Thoracic aorta (tissue), 2 donors: ENCODE results near the gene HPSE2. TPM values are rescaled to one million over a fixed set of nuclear protein-coding genes. Genes with fewer than 3 reads are reported as not detected.

ENCODE experiments used
- ATAC-seq: fragments of 150-250 bp; one replicate; pipeline ENCODE4 v1.8.0; 2017; ENCODE audit warnings: low read depth; ENCODE audit not compliant: insufficient number of reproducible peaks, low FRiP score
- DNase-seq: peaks from one replicate; pipeline ENCODE4 v3.0.0-alpha.2; 2020; ENCODE audit warnings: low spot score
- H3K27ac ChIP-seq, 2 donors: fragments of 200-600 bp; sonication (generic); 1 replicate in 1 of 2; 2 replicates in 1 of 2; pipeline ENCODE4 v1.5.1; 2016; ENCODE audit warnings: mild to moderate bottlenecking in 2 of 2, moderate library complexity in 2 of 2
- H3K27me3 ChIP-seq: fragments of 200-600 bp; sonication (generic); replicated peaks from 2 replicates; pipeline ENCODE4 v1.6.0; 2016; ENCODE audit warnings: mild to moderate bottlenecking; ENCODE audit not compliant: insufficient read depth
- H3K36me3 ChIP-seq: fragments of 200-600 bp; sonication (generic); one replicate; pipeline ENCODE4 v1.5.1; 2016
- H3K4me1 ChIP-seq, 2 donors: fragments of 200-600 bp; sonication (generic); 1 replicate in 1 of 2; 2 replicates in 1 of 2; pipeline versions ENCODE4 v1.5.1 to v1.6.0; 2016; ENCODE audit warnings: low read depth in 2 of 2, mild to moderate bottlenecking in 1 of 2; ENCODE audit not compliant: control insufficient read depth in 1 of 2
- H3K4me3 ChIP-seq: fragments of 200-600 bp; sonication (generic); 2 replicates; pipeline ENCODE4 v1.5.1; 2016; ENCODE audit warnings: mild to moderate bottlenecking
- H3K9me3 ChIP-seq: fragments of 200-600 bp; sonication (generic); 2 replicates; pipeline ENCODE4 v1.5.1; 2016
- total RNA-seq, 2 donors: library from RNA; depleted of rRNA; stranded (reverse); fragments of >200 nt; gene quantifications; one replicate each; pipeline versions ENCODE4 v1.1.0 to v1.2.3, GENCODE V29; 2016
- TF ChIP-seq, protein P1 (sequence below): fragments of 200-600 bp; sonication (generic); IDR thresholded peaks from one replicate; pipeline ENCODE4 v1.5.1; 2019; ENCODE audit warnings: antibody characterized with exemption

Gene HPSE2
- total RNA-seq, 2 donors from 2014 or later, result 1.1 to 1.8 TPM

- TF ChIP-seq, protein P1, sequence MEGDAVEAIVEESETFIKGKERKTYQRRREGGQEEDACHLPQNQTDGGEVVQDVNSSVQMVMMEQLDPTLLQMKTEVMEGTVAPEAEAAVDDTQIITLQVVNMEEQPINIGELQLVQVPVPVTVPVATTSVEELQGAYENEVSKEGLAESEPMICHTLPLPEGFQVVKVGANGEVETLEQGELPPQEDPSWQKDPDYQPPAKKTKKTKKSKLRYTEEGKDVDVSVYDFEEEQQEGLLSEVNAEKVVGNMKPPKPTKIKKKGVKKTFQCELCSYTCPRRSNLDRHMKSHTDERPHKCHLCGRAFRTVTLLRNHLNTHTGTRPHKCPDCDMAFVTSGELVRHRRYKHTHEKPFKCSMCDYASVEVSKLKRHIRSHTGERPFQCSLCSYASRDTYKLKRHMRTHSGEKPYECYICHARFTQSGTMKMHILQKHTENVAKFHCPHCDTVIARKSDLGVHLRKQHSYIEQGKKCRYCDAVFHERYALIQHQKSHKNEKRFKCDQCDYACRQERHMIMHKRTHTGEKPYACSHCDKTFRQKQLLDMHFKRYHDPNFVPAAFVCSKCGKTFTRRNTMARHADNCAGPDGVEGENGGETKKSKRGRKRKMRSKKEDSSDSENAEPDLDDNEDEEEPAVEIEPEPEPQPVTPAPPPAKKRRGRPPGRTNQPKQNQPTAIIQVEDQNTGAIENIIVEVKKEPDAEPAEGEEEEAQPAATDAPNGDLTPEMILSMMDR, result no peak
- H3K27ac ChIP-seq, result no peak overlapping the region
These were observed 310.0 kb downstream of the HPSE2 start for GRCh38 chr10:98925651-98926050.

GRCh38 chr10:98924526-98924925 lies 311.1 kb downstream of the HPSE2 start:
- DNase-seq (no peak), ATAC-seq (no peak)
- TF ChIP-seq, protein P1, result no peak
- Histone ChIP-seq H3K4me3 (no peak overlapping the region), H3K27me3 (no peaks in the 10 kb centered on the region), H3K9me3 (no peaks in the 10 kb centered on the region), H3K4me1 (no peaks in the 10 kb centered on the region), H3K36me3 (no peaks in the 10 kb centered on the region), H3K27ac (no peak overlapping the region)

More at GRCh38 chr10:98925651-98926050, 310.0 kb downstream of the HPSE2 start:
- H3K27me3 ChIP-seq, result no peaks in the 10 kb centered on the region
- H3K4me1 ChIP-seq, result no peaks in the 10 kb centered on the region
- no peak overlapping the region for H3K4me3 ChIP-seq
- DNase-seq (no peak), ATAC-seq (no peak)
- H3K36me3 ChIP-seq, result no peaks in the 10 kb centered on the region
- H3K9me3 ChIP-seq, result no peaks in the 10 kb centered on the region

- TF ChIP-seq, protein P1, result no peak
- no peak for ATAC-seq
- Histone ChIP-seq H3K27me3 (no peaks in the 10 kb centered on the region), H3K4me1 (no peaks in the 10 kb centered on the region), H3K4me3 (no peak overlapping the region), H3K36me3 (no peaks in the 10 kb centered on the region), H3K9me3 (no peaks in the 10 kb centered on the region), H3K27ac (no peak overlapping the region)
- DNase-seq, result no peak
These were observed 314.3 kb downstream of the HPSE2 start for GRCh38 chr10:98921316-98921715.

DNA sequence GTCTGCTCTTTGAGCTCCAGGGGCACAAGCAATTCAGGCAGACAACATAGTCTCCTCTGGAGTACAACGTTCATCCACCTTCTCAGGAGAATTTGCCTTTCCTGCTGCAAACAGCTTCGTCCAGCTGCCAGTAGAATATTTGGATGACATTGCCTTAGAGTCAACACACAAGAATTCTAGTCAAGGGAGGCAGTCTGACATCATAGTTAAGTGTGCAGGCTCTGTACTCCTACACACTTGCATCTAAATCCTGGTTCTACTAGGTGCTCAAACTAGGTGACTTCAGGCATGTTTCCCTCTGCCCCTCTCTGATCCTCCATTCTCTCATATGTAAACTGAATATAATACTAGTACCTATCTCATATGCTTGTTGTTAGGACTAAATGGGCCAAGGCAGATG lies 314.8 kb downstream of the HPSE2 start:
- Histone ChIP-seq H3K36me3 (no peaks in the 10 kb centered on the region), H3K27me3 (no peaks in the 10 kb centered on the region), H3K27ac (no peak overlapping the region), H3K4me1 (no peaks in the 10 kb centered on the region), H3K4me3 (no peak overlapping the region), H3K9me3 (no peaks in the 10 kb centered on the region)
- TF ChIP-seq, protein P1, result no peak
- DNase-seq (no peak), ATAC-seq (no peak)

DNA sequence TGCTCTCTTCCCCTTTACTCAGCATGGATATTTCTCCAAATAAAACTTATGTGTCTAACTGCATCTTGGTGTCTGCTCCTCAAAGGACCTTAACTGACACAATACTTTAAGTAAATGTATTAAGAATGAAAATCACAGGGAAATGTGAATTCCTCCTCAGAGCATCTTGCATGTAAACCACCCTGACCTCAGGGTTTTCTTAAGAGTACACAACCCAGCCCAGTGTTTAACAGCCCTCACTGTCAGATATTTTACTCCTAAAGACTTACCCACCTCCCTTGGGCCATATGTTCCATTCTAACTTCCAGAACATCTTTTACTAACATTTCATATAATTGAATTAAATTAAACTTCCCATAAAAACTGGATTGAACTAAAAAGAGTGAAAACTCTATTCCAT lies 315.3 kb downstream of the HPSE2 start:
- no peak for ATAC-seq

More for the DNA sequence above, 315.3 kb downstream of the HPSE2 start:
- H3K27me3 ChIP-seq, result no peaks in the 10 kb centered on the region
- TF ChIP-seq, protein P1, result no peak
- no peak for DNase-seq
- no peaks in the 10 kb centered on the region for H3K36me3 ChIP-seq
- no peak overlapping the region for H3K27ac ChIP-seq
- no peaks in the 10 kb centered on the region for H3K4me1 ChIP-seq
- H3K4me3 ChIP-seq, result no peak overlapping the region
- H3K9me3 ChIP-seq, result no peaks in the 10 kb centered on the region
